ENCODE measurements around the gene NEUROD1. TPM values are rescaled to one million over a fixed set of nuclear protein-coding genes. Genes with fewer than 3 reads are reported as not detected.

The NEUROD1 gene
- total RNA-seq, 1 donor from 2014 or later = not detected

- DNase-seq (no peak), ATAC-seq (no peak)
- no peaks in the 10 kb centered on the region for H3K9me3 ChIP-seq
- intact Hi-C loops (cut with DNase I) = no loop called here
- peaks cover 44% of the 10 kb centered on the region for H3K27me3 ChIP-seq (ENCODE audit: low read depth)
- H3K4me3 ChIP-seq = no peak overlapping the region
- no peak overlapping the region for H3K27ac ChIP-seq
- H3K4me1 ChIP-seq = no peaks in the 10 kb centered on the region
- H3K36me3 ChIP-seq = no peaks in the 10 kb centered on the region
- TF ChIP-seq CTCF (IDR thresholded peaks at IDR 0.05) = no peak
Measured at GRCh38 chr2:181675254-181675653, 5.1 kb downstream of the NEUROD1 start.

- Histone ChIP-seq H3K4me3 (no peak overlapping the region), H3K27ac (no peak overlapping the region), H3K27me3 (ENCODE audit: low read depth) (peaks cover 36% of the 10 kb centered on the region), H3K36me3 (no peaks in the 10 kb centered on the region), H3K4me1 (no peaks in the 10 kb centered on the region), H3K9me3 (no peaks in the 10 kb centered on the region)
- DNase-seq = no peak
- intact Hi-C loops (cut with DNase I) = no loop called here
- TF ChIP-seq CTCF (IDR thresholded peaks at IDR 0.05) = no peak
- ATAC-seq = no peak
Measured at GRCh38 chr2:181674461-181674860, 5.9 kb downstream of the NEUROD1 start.

- Histone ChIP-seq H3K36me3 (no peaks in the 10 kb centered on the region), H3K9me3 (no peaks in the 10 kb centered on the region), H3K4me1 (no peaks in the 10 kb centered on the region), H3K27me3 (ENCODE audit: low read depth) (peaks cover 23% of the 10 kb centered on the region), H3K27ac (no peak overlapping the region), H3K4me3 (no peak overlapping the region)
- no peak for ATAC-seq
- intact Hi-C loops (cut with DNase I) = no loop called here
- no peak for TF ChIP-seq CTCF (IDR thresholded peaks at IDR 0.05)
- DNase-seq = no peak
Measured at GRCh38 chr2:181673173-181673572, 7.1 kb downstream of the NEUROD1 start.

- no peak for ATAC-seq
- no peak for TF ChIP-seq CTCF (IDR thresholded peaks at IDR 0.05)
Measured at GRCh38 chr2:181672255-181673008, 7.9 kb downstream of the NEUROD1 start.

GRCh38 chr2:181670632-181671031 is 9.7 kb downstream of the NEUROD1 start:
- intact Hi-C loops (cut with DNase I) = no loop called here

More at GRCh38 chr2:181672255-181673008, 7.9 kb downstream of the NEUROD1 start:
- no peaks in the 10 kb centered on the region for H3K36me3 ChIP-seq
- no peak overlapping the region for H3K4me3 ChIP-seq
- no peaks in the 10 kb centered on the region for H3K4me1 ChIP-seq
- DNase-seq = no peak
- intact Hi-C loops (cut with DNase I) = no loop called here
- no peaks in the 10 kb centered on the region for H3K9me3 ChIP-seq
- H3K27me3 ChIP-seq (ENCODE audit: low read depth) = peaks cover 21% of the 10 kb centered on the region
- no peak overlapping the region for H3K27ac ChIP-seq

More at GRCh38 chr2:181670632-181671031, 9.7 kb downstream of the NEUROD1 start:
- DNase-seq (no peak), ATAC-seq (no peak)
- no peak for TF ChIP-seq CTCF (IDR thresholded peaks at IDR 0.05)
- H3K36me3 ChIP-seq = no peaks in the 10 kb centered on the region
- peaks cover 2% of the 10 kb centered on the region for H3K9me3 ChIP-seq
- no peak overlapping the region for H3K4me3 ChIP-seq
- H3K4me1 ChIP-seq = no peaks in the 10 kb centered on the region
- H3K27ac ChIP-seq = no peak overlapping the region
- H3K27me3 ChIP-seq (ENCODE audit: low read depth) = peaks cover 17% of the 10 kb centered on the region
